Stimulated activated naive CD4-positive, alpha-beta T cell treated with Interleukin-2 at 50 U/mL for 16 hours (primary cell): Measurements from ENCODE around the gene POLR3G.

Experiments used
- DNase-seq: peaks from one replicate; lab custom pipeline; 2025; lab: John Stamatoyannopoulos, UW

POLR3G gene, protein sequence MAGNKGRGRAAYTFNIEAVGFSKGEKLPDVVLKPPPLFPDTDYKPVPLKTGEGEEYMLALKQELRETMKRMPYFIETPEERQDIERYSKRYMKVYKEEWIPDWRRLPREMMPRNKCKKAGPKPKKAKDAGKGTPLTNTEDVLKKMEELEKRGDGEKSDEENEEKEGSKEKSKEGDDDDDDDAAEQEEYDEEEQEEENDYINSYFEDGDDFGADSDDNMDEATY

DNA sequence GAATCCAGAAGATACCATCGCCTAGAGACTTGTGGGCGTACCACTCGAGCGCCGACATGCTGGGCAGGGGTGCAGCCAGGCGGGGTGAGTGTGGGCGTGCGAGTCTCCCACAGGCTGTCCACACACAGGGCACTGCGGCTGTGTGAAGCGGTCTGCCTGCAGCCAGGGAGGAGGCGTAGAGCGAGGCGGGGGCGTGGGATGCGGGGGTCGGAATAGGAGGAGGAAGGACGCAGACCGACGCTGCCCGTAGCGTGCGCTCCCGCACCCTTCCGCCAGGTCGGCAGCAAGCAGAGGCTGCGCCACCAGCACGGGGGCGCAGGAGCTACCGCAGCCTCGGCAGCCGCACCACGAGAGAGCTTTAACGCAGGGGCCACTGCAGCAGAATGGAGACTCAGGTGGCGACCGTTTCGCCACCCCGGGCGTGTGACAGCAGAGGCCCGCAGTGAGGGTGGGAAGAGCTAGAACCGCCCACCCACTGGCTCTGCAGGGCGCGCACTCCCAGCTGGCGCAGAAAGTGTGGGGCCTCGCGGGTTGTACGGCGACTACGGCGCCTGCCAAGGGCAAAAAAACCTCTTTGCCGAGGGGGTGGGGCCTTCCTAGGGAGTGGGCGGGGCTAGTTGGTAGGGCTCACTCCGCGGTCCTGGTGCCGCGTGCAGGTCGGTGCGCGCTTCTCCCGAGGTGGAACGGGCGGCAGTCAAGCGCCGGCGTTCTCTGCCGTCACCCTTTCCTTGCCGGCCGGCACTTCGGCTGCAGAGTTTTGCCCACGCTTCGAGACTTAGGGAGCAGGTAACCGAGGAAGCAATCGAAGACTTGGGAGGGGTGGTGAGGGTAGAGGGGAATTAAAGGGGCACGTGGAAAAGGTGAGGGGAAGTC lies at the start of gene POLR3G, which contains the start of gene MBLAC2:
POLR3G (plus strand) TSS at position 630 of the 873 bp plus-strand sequence. CDS start 10,704 bp downstream, outside the sequence.
MBLAC2 (minus strand) TSS at position 537 of the 873 bp plus-strand sequence; CDS start at position 58, 479 bp downstream.
- DNase-seq = peak; percentile 94

DNA sequence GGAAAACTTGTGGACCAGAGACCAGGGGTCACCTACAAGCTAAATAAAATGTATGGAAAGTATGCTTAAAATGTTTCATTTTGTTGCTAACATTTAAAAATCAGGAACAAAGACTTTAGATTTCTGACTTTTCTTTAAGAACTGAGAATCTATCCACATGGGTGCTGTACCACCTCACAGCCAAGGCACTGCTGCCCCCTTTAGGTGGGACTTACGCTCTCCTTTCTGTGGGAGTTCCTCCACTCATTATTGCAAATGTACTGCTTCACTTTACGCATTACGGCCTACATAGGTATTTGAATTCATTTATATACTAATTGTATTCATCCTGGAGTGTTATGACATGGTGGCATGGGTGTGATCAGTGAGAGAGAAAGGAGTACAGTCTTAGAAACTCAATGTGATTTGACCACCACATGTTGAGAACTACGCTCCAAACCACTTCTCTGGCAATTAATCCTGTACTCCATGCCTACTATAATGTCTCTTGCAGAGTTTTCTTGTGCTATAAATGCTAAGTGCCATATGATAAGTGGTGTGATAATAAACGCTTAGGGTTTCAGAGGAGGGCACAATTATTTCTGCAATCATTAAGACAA lies 40.4 kb upstream of the POLR3G start:
- DNase-seq = peak; percentile 7

DNA sequence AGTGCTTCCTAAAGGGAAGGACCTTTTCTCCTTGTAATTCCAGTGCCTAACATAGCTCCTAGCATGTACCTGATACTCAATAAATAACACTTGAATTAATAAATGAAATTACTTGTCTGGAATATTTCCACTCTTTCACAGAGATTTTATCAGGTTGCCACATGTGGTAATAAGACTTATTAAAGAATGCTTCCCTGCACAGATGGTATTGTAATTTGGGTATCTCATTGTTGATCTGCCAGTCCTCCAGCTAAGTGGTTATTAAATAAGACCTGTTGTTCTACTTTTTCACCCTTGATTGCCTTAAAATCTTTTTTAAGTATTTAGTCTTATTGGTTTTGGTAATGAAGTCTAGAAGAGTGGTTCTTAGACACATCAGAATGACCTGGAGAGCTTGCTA lies 37.0 kb upstream of the POLR3G start:
- no peak for DNase-seq

DNA sequence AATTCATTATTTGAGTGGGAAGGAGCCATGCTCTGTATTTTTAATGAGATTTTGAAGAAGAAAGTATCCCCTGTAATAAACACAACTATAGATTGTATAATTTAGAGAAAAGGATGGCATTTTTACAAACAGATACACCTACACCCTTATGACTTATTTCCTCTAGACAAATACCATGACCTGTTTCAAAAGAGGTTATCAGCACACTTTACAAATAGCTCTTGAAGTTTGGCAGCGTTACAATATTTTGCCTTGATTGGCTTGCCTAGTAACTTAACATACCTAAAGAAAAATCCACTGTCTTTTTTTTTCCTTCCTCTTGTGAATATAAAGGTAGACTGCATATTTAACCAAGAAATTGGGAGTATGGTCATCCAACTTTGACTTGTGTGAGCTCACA lies 36.6 kb upstream of the POLR3G start:
- DNase-seq = no peak

DNA sequence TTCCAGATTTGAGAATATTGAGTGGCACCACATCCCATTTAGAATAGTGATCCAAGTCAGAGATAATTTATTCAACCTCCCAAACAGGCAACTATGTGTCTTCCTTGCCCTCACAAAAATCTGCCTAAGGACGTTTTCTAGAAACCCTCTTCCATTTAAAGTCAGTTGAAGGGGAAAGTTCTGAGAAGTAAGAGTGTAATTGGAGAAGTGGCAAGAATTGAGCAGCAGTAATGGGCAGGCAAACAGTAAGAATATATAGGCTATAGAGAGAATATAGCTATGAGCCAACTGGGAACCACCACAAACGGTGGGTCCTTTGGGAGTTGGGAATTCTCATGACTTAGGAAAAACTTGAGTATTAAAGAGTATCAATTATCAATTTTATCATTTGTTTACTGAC lies 34.0 kb upstream of the POLR3G start:
- DNase-seq = no peak

DNA sequence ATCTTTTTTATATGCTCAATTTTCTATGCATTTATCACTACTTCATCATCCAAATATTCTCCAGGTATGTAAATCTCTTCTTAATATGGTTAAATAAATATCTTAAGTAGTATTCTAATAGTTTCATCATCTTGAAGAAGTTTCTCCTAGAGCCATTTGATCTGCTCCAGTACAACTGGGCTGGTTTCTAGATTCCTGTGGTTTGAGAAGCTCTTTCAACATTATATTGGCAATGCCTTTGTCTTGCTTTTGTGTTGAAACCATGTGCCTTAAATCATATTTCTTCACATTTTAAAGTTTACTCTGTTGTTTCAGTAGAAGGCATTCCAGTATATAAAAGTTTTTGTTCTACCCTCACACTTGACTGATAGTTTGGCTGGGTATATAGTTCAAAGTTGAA lies 27.7 kb upstream of the POLR3G start:
- DNase-seq = no peak

DNA sequence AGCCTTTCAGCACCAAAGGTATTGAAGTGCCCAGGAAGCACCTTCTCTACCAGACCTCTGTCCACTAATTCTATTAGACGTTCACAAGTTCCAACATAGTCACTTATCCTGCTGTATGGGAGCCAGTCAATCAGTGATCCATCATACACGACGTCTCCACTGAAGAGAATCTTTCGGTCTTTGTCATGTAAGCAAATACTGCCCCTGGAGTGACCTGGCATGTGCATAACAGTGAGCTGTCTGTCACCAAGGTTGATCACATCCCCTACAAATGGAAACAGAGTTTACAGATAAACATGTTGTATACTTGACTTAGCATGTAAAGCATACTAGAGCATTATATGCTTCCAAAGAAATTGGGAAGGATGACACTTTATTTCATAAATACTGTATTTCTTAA lies 13.4 kb upstream of the POLR3G start:
- DNase-seq = no peak

DNA sequence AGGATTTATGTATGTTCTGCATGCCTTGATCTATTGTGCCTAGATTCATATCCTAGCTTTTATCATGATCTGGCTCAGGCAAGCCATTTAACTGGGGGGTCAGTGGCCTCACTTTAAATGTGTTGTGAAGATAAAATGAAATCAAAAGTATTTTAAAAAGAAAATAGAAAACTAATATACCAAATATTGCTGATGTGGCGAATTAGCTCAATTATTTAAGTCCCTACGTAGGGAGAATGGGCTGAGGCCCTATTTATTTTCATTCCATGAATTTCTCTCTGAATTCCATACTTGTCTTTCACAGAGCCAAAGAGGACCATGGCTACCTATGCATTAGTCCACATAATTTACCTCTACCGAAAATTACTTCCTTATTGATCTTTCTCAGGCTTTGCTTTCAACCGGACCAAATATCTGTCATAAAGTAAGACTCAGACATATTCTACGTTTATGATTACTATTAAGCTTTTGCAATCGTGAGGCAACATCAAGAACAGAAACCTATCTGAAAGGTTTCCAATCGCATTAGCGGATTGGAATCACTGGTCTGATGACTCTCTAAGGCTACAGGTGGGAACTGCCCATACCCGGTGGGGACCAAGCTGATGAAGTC lies 1.8 kb upstream of the POLR3G start:
- DNase-seq = no peak

DNA sequence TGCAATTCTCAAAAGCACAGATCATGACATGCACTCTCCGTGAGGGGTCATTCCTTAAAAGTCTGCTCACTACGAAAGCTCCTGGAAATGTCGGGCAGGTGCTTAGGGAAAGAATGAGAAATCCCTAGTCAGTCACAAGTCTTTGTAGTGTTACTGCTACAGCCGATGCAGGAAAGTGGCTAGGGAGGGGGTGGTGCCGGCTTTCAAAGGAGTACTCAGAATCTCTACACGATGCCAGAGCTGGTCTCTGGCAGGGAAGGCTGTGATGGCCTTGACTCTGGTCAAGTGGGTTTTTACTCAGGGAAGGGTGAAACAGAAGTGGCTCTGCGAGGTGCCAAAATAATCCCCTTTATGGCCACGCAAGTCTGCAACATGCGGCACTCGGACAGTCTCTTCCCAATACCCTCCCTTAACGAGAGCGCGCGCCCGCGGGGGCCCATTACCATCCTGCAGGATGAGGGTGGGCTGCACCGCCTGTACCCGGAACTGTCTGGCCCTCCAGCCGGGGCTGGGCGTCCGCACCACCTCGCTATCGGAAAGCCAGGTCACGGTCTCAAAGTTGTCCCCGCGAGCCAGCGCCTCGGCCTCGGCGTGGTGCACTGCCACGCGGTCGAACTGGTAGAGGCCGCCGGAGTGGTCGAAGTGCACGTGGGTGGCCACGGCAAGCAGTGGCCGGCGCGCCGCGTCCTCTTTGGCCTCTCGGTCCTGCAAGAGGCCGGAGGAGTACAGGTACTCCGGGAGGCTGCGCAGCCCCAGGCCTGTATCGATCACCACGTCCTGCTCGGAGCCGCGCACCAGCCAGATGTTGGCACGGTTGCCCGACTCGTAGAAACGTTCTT lies 1.0 kb upstream of the POLR3G start:
- no peak for DNase-seq

DNA sequence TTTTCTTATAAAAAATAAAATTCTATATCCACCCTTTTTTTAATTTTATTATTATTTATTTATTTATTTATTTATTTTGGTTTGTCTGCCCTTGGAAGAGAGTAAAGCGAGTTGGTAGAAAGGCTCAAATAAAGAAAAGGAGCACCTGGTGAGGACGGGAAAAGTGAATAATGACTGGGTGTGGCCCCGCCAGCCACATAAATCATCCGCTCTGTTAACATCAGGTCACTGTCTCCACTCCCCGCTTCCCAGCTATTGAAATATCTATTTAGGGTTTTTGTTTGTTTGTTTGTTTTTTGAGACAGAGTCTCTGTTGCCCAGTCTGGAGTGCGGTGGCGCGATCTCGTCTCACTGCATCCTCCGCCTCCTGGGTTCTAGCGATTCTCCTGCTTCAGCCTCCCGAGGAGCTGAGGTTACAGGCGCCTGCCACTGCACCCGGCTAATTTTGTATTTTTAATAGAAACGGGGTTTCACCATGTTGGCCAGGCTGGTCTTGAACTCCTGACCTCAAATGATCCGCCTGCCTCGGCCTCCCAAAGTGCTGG lies 844 bp downstream of the POLR3G start:
- DNase-seq = no peak

DNA sequence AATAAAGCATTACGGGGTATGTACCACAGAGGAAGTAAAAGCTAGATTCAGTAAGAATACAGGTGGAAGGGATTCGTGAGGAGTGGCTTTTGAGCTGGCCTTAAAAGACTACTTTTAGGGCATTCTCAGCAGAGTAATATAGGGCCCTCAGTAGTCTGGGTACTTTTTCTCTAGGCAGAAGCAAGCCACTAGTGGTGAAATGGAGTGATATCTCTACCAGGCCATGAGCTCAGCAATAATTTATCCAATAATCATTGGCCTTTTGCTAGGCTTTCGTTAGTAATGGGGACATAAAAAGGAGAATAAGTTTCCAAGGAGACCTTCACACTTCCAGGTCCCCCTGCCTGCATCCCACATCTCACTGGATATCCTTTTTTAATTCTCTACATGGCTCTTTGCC lies 1.7 kb downstream of the POLR3G start:
- DNase-seq = no peak

DNA sequence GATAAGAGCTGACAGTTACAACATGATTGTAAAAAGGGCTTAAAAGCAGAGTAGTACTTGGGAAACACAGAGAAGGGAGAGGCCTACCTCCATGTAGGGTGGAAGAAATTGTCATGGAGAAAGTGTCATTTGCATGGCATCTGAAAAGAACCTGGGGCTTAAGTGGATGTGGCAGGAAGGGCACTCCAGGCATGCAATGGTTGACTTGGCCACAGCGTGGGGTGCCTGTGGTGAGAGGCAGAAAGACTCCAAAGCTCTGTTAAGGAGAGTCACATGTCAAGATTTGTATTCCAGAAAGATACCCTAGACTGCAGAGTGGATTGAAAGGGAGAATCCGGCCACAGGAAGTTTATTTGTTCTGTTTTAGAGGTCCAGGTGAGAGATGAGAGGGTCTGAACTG lies 2.4 kb downstream of the POLR3G start:
- DNase-seq = no peak

DNA sequence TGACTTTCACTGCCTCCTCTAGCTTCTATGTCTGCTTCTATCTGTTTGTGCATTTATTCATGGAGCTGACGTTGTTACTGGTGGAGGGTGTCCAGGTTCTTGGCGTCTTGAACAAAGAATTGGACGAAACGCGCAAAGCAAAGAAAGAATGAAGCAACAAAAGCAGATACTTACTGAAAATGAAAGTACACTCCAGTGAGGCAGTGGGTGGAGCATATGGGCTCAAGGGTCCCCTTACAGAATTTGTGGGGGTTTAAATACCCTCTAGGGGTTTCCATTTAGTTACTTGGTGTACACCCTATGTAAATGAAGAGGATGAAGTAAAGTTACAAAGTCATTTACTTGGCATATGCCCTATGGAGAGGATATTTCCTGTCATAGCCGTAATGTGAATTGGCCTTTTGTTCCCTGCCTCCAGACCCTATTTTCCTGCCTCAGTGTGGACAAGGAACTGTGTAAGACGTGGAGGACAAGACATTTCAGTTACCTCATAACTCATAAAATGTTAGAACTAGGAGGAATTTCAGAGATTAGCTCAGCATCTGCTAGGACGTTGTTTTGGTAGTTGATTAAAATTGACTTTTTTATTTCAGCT lies 3.1 kb downstream of the POLR3G start:
- no peak for DNase-seq

DNA sequence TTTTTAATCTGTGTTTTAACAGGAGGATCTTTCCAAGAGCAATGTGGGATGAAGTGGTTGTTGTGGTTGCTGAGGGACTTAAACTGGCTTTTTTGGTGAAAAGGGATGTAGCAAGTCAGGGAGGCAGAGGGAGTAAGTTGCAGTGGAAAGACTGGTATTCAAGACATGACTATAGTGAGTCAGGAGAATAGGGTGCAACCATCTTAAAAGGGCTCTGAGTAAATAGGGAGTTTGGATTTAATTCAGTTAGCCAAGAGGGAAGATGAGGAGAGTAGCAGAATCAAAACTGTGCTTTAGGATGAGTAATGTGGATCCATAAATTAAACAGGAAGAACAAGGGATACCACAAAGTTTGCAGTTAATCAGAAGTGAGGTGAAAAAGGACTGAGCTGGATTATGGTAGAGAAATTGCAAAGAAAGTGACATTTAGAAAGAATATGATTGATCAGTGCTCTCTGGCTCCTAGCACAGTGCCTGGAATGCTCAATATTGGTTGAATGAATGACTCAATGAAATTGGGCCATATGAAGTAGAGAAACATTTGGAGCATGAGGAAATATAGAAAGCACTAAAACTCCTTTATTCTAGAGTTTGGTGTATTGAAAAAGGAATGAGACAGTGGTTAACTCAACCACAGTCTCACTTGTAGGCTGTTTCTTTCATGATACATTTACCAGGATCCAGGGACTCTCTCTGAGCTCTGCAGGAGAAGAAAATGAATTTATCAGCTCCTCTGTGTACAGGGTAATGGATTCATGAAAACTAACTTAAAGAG lies 5.1 kb downstream of the POLR3G start:
- DNase-seq = no peak

DNA sequence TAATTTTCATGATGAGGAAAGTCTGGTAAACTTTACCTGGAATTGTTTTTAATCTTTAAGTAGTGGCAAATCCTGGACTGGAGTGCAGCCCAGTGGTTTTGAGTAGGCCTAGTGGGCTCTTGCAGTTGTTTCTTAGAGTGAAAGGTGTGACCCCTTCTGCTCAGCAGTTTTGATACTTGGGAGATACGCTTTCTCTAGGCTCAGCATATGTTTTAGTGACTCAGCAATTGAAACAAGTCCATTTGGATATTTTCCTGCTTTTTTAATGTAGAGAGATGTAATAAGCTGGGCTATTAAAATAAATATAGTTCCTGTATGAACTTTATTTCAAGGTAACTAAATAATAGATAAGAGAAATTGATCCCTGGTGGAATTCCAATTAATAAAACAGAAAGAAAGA lies 6.0 kb downstream of the POLR3G start:
- no peak for DNase-seq

DNA sequence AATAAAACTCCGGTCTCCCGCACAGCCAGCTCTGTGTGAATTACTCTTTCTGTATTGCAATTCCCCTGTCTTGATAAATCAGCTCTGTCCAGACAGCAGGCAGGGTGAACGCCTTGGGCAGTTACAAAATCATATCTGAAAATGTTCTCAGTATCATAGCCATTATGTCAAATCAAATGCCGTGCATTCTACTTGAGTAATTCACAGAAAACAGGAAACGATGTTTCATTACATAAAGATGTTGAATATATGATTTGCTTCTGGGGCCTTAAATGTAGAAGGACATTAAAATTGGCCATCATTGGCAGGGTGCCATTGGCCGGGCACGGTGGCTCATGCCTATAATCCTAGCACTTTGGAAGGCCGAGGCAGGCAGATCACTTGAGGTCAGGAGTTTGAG lies 8.5 kb downstream of the POLR3G start:
- DNase-seq = no peak

DNA sequence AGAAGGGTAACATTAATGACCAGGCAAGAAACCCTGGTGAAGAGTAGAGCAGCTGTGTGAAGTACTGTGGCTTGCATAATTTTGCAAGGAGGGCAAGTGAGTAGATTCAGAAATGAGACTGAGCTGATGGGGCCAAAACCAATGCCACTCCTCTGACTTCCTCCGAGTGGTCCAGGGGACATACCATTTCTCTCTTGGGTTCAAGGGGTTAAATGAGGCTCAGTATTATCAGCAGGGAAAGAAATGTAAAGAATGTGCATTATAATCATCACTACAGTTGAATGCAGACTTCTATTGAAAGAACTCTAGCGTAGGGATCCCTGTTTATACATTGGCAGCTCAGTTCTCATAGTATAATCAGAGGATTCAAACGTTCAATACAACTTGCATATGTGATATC lies 9.9 kb downstream of the POLR3G start:
- no peak for DNase-seq

DNA sequence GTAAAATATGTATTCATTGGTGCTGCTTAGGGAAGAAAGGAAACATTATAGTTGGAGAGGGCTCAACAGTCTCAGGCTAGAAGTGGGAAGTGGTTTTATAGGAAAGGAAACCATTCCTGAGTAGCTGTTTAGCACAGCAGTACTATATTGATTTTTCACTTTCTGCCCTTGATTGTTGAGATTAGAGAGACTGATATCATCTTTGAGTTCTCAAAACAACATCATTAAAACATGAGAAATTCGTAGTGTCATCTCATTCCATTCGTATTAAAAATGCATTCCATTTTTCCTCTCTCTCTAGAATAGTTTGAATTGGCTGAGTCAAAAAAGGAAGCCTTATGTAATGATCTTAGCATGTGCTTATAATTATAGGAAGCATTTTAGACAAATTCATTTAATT lies 14.1 kb downstream of the POLR3G start:
- DNase-seq = no peak

DNA sequence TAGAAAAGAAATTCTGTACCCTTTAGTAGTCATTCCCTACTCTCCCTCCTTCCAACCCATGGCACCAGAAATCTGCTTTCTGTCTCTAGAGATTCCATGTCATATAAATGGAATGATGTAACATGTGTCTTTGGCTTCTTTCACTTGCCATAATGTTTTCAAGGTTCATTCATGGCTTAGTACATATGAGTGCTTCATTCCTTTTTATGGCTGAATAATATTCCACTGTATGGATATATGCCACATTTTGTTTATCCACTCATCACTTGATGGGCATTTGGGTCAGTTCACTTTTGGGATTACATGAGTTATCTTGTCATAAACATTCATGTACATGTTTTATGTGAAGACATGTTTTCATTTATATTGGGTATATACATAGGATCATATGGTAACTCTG lies 19.4 kb downstream of the POLR3G start:
- no peak for DNase-seq

DNA sequence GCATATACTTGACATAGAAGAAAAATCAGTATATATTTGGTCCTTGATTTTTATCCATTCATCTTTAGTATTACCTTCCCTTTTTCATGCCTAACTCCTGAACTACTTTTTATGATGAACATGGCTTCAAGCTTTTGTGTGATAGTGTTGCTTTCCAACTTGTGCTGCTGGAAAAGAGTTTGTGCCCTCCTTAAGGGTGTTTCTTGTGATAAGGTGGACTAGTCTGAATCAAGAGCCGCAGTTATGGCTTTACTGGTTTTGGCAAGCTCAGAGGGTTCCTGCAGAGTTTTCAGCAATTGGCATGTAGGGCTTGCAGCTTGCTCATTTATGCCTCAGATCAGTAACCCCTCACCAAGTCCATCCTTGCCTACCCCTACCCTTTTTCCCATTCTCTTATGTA lies 20.5 kb downstream of the POLR3G start:
- DNase-seq = no peak
